Mammary epithelial cell (primary cell): ENCODE data around the gene MED26.

ENCODE experiments used
- CTCF ChIP-seq, 2 donors: IDR thresholded peaks in 1 of 2; conservative IDR thresholded peaks in 1 of 2; 2 replicates each; pipeline ENCODE4 v1.5.1; 2011 to 2012; ENCODE audit warnings: inconsistent platforms in 2 of 2, low read length in 2 of 2, mild to moderate bottlenecking in 2 of 2, control low read depth in 1 of 2, low read depth in 1 of 2; ENCODE audit not compliant: insufficient read depth in 1 of 2; ENCODE audit errors: extremely low read depth in 1 of 2
- EZH2 ChIP-seq: IDR thresholded peaks from 2 replicates; pipeline ENCODE4 v1.6.1; 2012; ENCODE audit warnings: low read length, inconsistent platforms, borderline replicate concordance

- TF ChIP-seq CTCF (conservative IDR thresholded peaks at IDR 0.05 in 1 of 2, IDR thresholded peaks at IDR 0.05 in 1 of 2; ENCODE audit: extremely low read depth in 1 of 2, insufficient read depth in 1 of 2, low read depth in 1 of 2, low read length in 2 of 2) (peak in 1 of 2 donors; percentile 22), EZH2 (no peak)
Measured at GRCh38 chr19:16628183-16628983, at the start of gene MED26.
